A549 (cell line): ENCODE results near the gene ATP1A2. TPM values are rescaled to one million over a fixed set of nuclear protein-coding genes. Genes with fewer than 3 reads are reported as not detected.

Source experiments
- ATAC-seq, 2 experiments: fragments of 200-7000 bp in 1 of 2; fragments of >200 bp in 1 of 2; cut with Nextera tagmentation in 1 of 2; cut with Tn5 transposase in 1 of 2; 3 replicates each; pipeline versions ENCODE4 v1.8.0 to v1.9.1; 2018 to 2020; ENCODE audit warnings: mild to moderate bottlenecking in 1 of 2, moderate library complexity in 1 of 2
- CTCF ChIA-PET: fragments of 300-600 bp; sonication (Branson Sonifier 250); formaldehyde crosslinking; extraction: SDS; loops from one replicate; lab custom pipeline; 2021; ENCODE audit warnings: antibody characterized with exemption, inconsistent platforms; lab: Yijun Ruan, JAX
- POLR2A ChIA-PET: fragments of 350-600 bp; formaldehyde crosslinking; extraction: SDS; loops from one replicate; lab custom pipeline; 2021; ENCODE audit warnings: antibody characterized with exemption, inconsistent platforms; lab: Yijun Ruan, JAX
- DNase-seq, 2 experiments: peaks; one replicate each; pipeline versions ENCODE4 v3.0.0 to v3.0.0-alpha.2; 2011 to 2016; ENCODE audit warnings: low read depth in 1 of 2, low spot score in 1 of 2
- FAIRE-seq: peaks from 2 replicates; lab custom pipeline; 2011; peaks lifted over from hg19 to GRCh38; lab: Jason Lieb, UNC
- H3K27ac ChIP-seq, 2 experiments: fragments of >200 bp; sonication (Bioruptor Twin); formaldehyde crosslinking; 3 replicates each; pipeline ENCODE4 v1.5.1; 2016 to 2017
- H3K4me1 ChIP-seq: fragments of >200 bp; sonication (Bioruptor Twin); formaldehyde crosslinking; 3 replicates; pipeline ENCODE4 v1.6.1; 2016
- H3K4me2 ChIP-seq: fragments of >200 bp; sonication (Bioruptor Twin); formaldehyde crosslinking; 3 replicates; pipeline ENCODE4 v1.6.1; 2016
- H3K4me3 ChIP-seq: fragments of >200 bp; sonication (Bioruptor Twin); formaldehyde crosslinking; 3 replicates; pipeline ENCODE4 v1.5.1; 2016
- H3K9me3 ChIP-seq: fragments of >200 bp; sonication (Bioruptor Twin); formaldehyde crosslinking; 3 replicates; pipeline ENCODE4 v1.6.1; 2016
- BHLHE40 ChIP-seq: IDR thresholded peaks from 2 replicates; pipeline ENCODE4 v1.6.1; 2012; ENCODE audit warnings: low read depth, low read length, inconsistent platforms
- CEBPB ChIP-seq, 2 experiments: fragments of >200 bp in 1 of 2; sonication (Bioruptor Twin) in 1 of 2; formaldehyde crosslinking in 1 of 2; IDR thresholded peaks; 2 replicates each; pipeline ENCODE4 v1.6.1; 2012 to 2016
- EHMT2 ChIP-seq: fragments of 200-600 bp; sonication (generic); IDR thresholded peaks from 2 replicates; pipeline ENCODE4 v1.6.1; 2016; ENCODE audit warnings: antibody characterized with exemption, low read depth, mild to moderate bottlenecking, moderate library complexity
- EP300 ChIP-seq, 2 experiments: fragments of >200 bp; sonication (Bioruptor Twin); formaldehyde crosslinking; IDR thresholded peaks; 2 replicates in 1 of 2; 3 replicates in 1 of 2; pipeline ENCODE4 v1.6.1; 2016 to 2017
- HDAC2 ChIP-seq: fragments of 200-600 bp; sonication (generic); IDR thresholded peaks from 2 replicates; pipeline ENCODE4 v1.6.1; 2016
- HOXA7 ChIP-seq: fragments of 250-450 bp; sonication (Bioruptor Pico); IDR thresholded peaks from 2 replicates; pipeline ENCODE4 v1.5.0; 2020; ENCODE audit warnings: mild to moderate bottlenecking, moderate library complexity
- HOXB5 ChIP-seq: fragments of 250-450 bp; sonication (Bioruptor Pico); IDR thresholded peaks from 2 replicates; pipeline ENCODE4 v1.5.0; 2020; ENCODE audit warnings: mild to moderate bottlenecking, moderate library complexity
- KDM1A ChIP-seq: fragments of 200-600 bp; sonication (generic); IDR thresholded peaks from 2 replicates; pipeline ENCODE4 v1.6.1; 2016; ENCODE audit warnings: low read depth, mild to moderate bottlenecking
- MAZ ChIP-seq: fragments of 150-350 bp; IDR thresholded peaks from 2 replicates; pipeline ENCODE4 v1.6.1; 2014; ENCODE audit warnings: antibody characterized with exemption, low read depth, low read length, borderline replicate concordance
- MYC ChIP-seq: IDR thresholded peaks from 2 replicates; pipeline ENCODE4 v1.6.1; 2012; ENCODE audit warnings: mild to moderate bottlenecking, inconsistent platforms, low read length, improper control_type of control experiment, borderline replicate concordance
- NFE2L2 ChIP-seq: fragments of 150-350 bp; conservative IDR thresholded peaks from 2 replicates; pipeline ENCODE4 v1.6.1; 2014; ENCODE audit warnings: low read length
- RAD21 ChIP-seq, 2 experiments: fragments of >200 bp in 1 of 2; sonication (Bioruptor Twin) in 1 of 2; formaldehyde crosslinking in 1 of 2; IDR thresholded peaks in 1 of 2; conservative IDR thresholded peaks in 1 of 2; 2 replicates in 1 of 2; 3 replicates in 1 of 2; pipeline ENCODE4 v1.6.1; 2012 to 2018; ENCODE audit warnings: inconsistent platforms in 1 of 2
- RARB ChIP-seq: fragments of 250-450 bp; sonication (Bioruptor Pico); IDR thresholded peaks from 2 replicates; pipeline ENCODE4 v1.8.0; 2021; ENCODE audit warnings: mild to moderate bottlenecking, moderate library complexity
- RCOR1 ChIP-seq: fragments of 150-350 bp; IDR thresholded peaks from 2 replicates; pipeline ENCODE4 v1.6.1; 2014; ENCODE audit warnings: antibody characterized with exemption, low read length, low read depth
- RFX5 ChIP-seq: fragments of 450-650 bp; IDR thresholded peaks from 2 replicates; pipeline ENCODE4 v1.7.1; 2014; ENCODE audit warnings: antibody characterized with exemption, mild to moderate bottlenecking, moderate library complexity
- TP53 ChIP-seq: fragments of 250-450 bp; sonication (Bioruptor Pico); IDR thresholded peaks from 2 replicates; pipeline ENCODE4 v1.5.0; 2021; ENCODE audit warnings: mild to moderate bottlenecking, moderate library complexity
- ZFP36 ChIP-seq: fragments of 450-650 bp; IDR thresholded peaks from 2 replicates; pipeline ENCODE4 v1.6.1; 2014; ENCODE audit warnings: borderline replicate concordance; ENCODE audit not compliant: partially characterized antibody
- WGBS: methylation state at CpG from one replicate; pipeline ENCODE4 v1.1.6; 2017; ENCODE audit errors: missing lambda C conversion rate; 5-methylcytosine and 5-hydroxymethylcytosine counted together
- polyA plus RNA-seq, 4 experiments: library from polyadenylated mRNA; depleted of rRNA in 3 of 4; stranded (reverse); fragments of >200 nt; fragmentation: RNase III in 1 of 4; extraction: RNeasy Plus Mini Kit Qiagen cat#74134 plus additional on column Dnase treatment in 1 of 4; gene quantifications; 2 replicates in 3 of 4; 3 replicates in 1 of 4; pipeline ENCODE4 v1.2.3, GENCODE V29; 2011 to 2017
- TF ChIP-seq, protein P1 (sequence below): fragments of 250-450 bp; sonication (Bioruptor Pico); IDR thresholded peaks from 2 replicates; pipeline ENCODE4 v1.5.0; 2020; ENCODE audit warnings: low read depth, mild to moderate bottlenecking, moderate library complexity
- TF ChIP-seq, protein P2 (sequence below): fragments of 250-450 bp; sonication (Bioruptor Pico); IDR thresholded peaks from 2 replicates; pipeline ENCODE4 v1.5.0; 2021; ENCODE audit warnings: mild to moderate bottlenecking, moderate library complexity, borderline replicate concordance
- TF ChIP-seq, protein P3 (sequence below): IDR thresholded peaks from 2 replicates; pipeline ENCODE4 v1.6.1; 2012
- TF ChIP-seq, protein P4 (sequence below): fragments of 450-650 bp; IDR thresholded peaks from 2 replicates; pipeline ENCODE4 v1.6.1; 2014; ENCODE audit warnings: antibody characterized with exemption
- TF ChIP-seq, protein P5 (sequence below): IDR thresholded peaks from 2 replicates; pipeline ENCODE4 v1.6.1; 2012
- TF ChIP-seq, protein P6 (sequence below): fragments of 150-350 bp; IDR thresholded peaks from 2 replicates; pipeline ENCODE4 v1.6.1; 2014; ENCODE audit warnings: low read depth, mild to moderate bottlenecking, low read length
- TF ChIP-seq, protein P7 (sequence below): fragments of >200 bp; sonication (Bioruptor Twin); formaldehyde crosslinking; IDR thresholded peaks from 3 replicates; pipeline ENCODE4 v1.5.1; 2016

Gene ATP1A2
- polyA plus RNA-seq, 2 of the 4 experiments (the other 2 are of a cell fraction), result 0.09 TPM; not detected in 1

DNA sequence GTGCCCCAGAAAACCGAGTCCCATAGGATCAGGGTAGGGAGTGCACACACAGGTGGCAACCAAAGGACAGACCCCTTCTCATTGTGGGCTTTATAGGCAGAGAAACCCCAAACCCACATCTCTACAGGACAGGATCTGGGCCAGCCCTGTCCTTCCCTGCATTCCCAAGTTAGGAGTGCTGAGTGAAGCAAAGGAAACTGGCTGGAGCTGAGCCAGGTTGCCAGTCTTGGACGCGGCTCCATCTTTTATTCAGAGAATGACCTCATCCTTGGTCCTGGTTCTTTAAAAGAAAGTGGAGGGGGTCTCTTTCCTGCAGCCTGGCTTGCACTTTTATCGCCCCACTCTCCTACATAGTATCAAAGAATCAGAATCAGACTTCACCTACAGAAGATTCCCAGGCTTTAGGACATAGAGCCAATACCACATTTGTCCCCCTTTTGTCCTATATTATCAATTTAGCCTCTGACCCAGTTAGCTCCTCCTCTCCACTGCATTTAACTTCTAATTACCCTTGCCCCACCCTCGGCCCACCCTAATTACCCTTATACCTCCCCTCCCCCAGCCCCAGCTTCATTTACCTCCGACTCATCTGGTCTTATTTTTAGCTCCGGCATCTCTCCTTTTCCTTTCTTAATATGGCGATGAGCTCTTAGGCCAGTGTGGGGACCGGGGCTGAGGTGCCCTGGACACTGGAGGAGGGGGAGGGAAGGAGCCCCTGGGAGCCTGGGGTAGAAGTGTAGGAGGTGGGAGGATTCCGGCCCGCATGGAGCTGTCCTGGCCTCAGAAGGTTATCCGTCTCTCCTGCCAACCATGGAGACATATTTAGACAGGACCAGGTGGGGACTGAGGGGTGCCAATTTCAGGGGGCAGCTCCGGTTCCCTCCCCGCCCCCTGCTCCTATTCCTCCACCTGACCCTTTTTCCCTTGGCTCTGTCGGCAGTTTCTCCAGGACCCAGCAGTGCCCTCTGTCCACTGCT lies 74.4 kb downstream of the ATP1A2 start, which contains the start of gene CASQ1:
Gene CASQ1, plus strand, starts transcription at position 927 of the 977 bp plus-strand sequence. CDS start 177 bp downstream, outside the sequence.
- TF ChIP-seq, protein P1, sequence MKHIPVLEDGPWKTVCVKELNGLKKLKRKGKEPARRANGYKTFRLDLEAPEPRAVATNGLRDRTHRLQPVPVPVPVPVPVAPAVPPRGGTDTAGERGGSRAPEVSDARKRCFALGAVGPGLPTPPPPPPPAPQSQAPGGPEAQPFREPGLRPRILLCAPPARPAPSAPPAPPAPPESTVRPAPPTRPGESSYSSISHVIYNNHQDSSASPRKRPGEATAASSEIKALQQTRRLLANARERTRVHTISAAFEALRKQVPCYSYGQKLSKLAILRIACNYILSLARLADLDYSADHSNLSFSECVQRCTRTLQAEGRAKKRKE, result no peak
- TF ChIP-seq, protein P2, sequence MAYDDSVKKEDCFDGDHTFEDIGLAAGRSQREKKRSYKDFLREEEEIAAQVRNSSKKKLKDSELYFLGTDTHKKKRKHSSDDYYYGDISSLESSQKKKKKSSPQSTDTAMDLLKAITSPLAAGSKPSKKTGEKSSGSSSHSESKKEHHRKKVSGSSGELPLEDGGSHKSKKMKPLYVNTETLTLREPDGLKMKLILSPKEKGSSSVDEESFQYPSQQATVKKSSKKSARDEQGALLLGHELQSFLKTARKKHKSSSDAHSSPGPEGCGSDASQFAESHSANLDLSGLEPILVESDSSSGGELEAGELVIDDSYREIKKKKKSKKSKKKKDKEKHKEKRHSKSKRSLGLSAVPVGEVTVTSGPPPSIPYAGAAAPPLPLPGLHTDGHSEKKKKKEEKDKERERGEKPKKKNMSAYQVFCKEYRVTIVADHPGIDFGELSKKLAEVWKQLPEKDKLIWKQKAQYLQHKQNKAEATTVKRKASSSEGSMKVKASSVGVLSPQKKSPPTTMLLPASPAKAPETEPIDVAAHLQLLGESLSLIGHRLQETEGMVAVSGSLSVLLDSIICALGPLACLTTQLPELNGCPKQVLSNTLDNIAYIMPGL (CRISPR knock-in tag), result no peak
- TF ChIP-seq HOXA7 (CRISPR knock-in tag) (no peak), RCOR1 (no peak), MAZ (no peak), MYC (no peak), TP53 (CRISPR knock-in tag) (no peak), BHLHE40 (no peak), KDM1A (no peak), RFX5 (no peak), EP300 (IDR thresholded peaks at IDR 0.05) (no peak), RARB (CRISPR knock-in tag) (no peak)
- TF ChIP-seq, protein P3, sequence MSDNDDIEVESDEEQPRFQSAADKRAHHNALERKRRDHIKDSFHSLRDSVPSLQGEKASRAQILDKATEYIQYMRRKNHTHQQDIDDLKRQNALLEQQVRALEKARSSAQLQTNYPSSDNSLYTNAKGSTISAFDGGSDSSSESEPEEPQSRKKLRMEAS, result no peak
- TF ChIP-seq, protein P4, sequence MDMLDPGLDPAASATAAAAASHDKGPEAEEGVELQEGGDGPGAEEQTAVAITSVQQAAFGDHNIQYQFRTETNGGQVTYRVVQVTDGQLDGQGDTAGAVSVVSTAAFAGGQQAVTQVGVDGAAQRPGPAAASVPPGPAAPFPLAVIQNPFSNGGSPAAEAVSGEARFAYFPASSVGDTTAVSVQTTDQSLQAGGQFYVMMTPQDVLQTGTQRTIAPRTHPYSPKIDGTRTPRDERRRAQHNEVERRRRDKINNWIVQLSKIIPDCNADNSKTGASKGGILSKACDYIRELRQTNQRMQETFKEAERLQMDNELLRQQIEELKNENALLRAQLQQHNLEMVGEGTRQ, result no peak
- TF ChIP-seq, all 56 proteins: peak for 0
- CTCF ChIA-PET, result interaction anchor here (0.6 to 6.7 kb wide), 18 partner anchors 9 to 189 kb away, joined by 3 to 108 read pairs (median 16); partner anchors contain the start of gene PEA15
- Histone ChIP-seq H3K9me3 (no peaks in the 10 kb centered on the region), H3K4me1 (peaks cover 18% of the 10 kb centered on the region), H3K4me2 (no peak within 1 kb of the TSS), H3K27ac (no peak within 1 kb of the TSS), H3K4me3 (no peak within 1 kb of the TSS)
- ATAC-seq (no peak), FAIRE-seq (no peak), DNase-seq (no peak)
- WGBS, result 64% methylated on average over 15 of the region's 15 CpGs
- POLR2A ChIA-PET, result interaction anchor here (0.6 to 1.1 kb wide), 2 partner anchors 36 to 89 kb away, joined by 3 to 4 read pairs; no protein-coding TSS in a partner anchor

DNA sequence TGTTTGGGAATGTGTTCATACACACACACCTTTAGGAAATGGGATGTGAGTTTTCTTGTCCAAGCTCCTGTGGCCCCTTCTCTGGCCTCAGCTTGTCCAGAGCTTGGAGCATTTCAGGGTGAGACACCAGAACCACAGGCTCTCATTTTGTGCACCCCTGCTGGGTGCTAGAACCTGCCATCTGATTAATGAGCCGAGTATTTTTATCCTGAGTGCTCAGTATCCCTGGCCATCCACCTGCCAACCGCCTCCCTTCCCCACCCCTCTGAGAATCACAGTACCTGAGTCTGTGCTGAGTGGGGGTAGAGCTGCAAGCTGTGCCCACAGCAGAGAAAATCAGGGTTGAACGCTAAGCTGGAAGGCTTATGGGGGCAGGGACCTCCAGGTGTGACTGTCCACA lies 76.2 kb downstream of the ATP1A2 start:
- Histone ChIP-seq H3K27ac (0 out of 6 replicates have a peak overlapping the region, but pooled peaks of 1 of the 2 experiments have one; percentile 9), H3K4me3 (no peak overlapping the region), H3K4me2 (no peak overlapping the region), H3K4me1 (peaks cover 18% of the 10 kb centered on the region), H3K9me3 (no peaks in the 10 kb centered on the region)
- ChIA-PET POLR2A (no interaction called here), CTCF (interaction anchor here (0.9 to 6.7 kb wide), 27 partner anchors 11 to 188 kb away, joined by 3 to 108 read pairs (median 9); partner anchors contain the start of genes DCAF8 and PEA15)
- no peak for FAIRE-seq
- 63% methylated on average over 3 of the region's 3 CpGs for WGBS
- DNase-seq, result no peak
- ATAC-seq, result no peak
- no peak for TF ChIP-seq RAD21 (conservative IDR thresholded peaks at IDR 0.05 in 1 of 2, IDR thresholded peaks at IDR 0.05 in 1 of 2)
- TF ChIP-seq KDM1A, result no peak
- no peak for TF ChIP-seq RFX5
- no peak for TF ChIP-seq CEBPB (IDR thresholded peaks at IDR 0.05)
- TF ChIP-seq, protein P5, sequence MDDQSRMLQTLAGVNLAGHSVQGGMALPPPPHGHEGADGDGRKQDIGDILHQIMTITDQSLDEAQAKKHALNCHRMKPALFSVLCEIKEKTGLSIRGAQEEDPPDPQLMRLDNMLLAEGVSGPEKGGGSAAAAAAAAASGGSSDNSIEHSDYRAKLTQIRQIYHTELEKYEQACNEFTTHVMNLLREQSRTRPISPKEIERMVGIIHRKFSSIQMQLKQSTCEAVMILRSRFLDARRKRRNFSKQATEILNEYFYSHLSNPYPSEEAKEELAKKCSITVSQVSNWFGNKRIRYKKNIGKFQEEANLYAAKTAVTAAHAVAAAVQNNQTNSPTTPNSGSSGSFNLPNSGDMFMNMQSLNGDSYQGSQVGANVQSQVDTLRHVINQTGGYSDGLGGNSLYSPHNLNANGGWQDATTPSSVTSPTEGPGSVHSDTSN, result no peak
- no peak for TF ChIP-seq HDAC2
- TF ChIP-seq NFE2L2, result no peak
- TF ChIP-seq, protein P6, sequence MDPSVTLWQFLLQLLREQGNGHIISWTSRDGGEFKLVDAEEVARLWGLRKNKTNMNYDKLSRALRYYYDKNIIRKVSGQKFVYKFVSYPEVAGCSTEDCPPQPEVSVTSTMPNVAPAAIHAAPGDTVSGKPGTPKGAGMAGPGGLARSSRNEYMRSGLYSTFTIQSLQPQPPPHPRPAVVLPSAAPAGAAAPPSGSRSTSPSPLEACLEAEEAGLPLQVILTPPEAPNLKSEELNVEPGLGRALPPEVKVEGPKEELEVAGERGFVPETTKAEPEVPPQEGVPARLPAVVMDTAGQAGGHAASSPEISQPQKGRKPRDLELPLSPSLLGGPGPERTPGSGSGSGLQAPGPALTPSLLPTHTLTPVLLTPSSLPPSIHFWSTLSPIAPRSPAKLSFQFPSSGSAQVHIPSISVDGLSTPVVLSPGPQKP, result no peak
- TF ChIP-seq, protein P7, sequence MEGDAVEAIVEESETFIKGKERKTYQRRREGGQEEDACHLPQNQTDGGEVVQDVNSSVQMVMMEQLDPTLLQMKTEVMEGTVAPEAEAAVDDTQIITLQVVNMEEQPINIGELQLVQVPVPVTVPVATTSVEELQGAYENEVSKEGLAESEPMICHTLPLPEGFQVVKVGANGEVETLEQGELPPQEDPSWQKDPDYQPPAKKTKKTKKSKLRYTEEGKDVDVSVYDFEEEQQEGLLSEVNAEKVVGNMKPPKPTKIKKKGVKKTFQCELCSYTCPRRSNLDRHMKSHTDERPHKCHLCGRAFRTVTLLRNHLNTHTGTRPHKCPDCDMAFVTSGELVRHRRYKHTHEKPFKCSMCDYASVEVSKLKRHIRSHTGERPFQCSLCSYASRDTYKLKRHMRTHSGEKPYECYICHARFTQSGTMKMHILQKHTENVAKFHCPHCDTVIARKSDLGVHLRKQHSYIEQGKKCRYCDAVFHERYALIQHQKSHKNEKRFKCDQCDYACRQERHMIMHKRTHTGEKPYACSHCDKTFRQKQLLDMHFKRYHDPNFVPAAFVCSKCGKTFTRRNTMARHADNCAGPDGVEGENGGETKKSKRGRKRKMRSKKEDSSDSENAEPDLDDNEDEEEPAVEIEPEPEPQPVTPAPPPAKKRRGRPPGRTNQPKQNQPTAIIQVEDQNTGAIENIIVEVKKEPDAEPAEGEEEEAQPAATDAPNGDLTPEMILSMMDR, result no peak
- TF ChIP-seq EHMT2, result no peak
- TF ChIP-seq HOXB5 (CRISPR knock-in tag), result no peak
- no peak for TF ChIP-seq MYC
- TF ChIP-seq ZFP36, result no peak
- TF ChIP-seq, all 56 proteins: peak for 0
